ENCODE data around the gene SMAP2. TPM values are rescaled to one million over a fixed set of nuclear protein-coding genes. Genes with fewer than 3 reads are reported as not detected.

The SMAP2 gene
- total RNA-seq, 4 donors from 2014 or later, result 14.9 to 121 (median 47.5) TPM

DNA sequence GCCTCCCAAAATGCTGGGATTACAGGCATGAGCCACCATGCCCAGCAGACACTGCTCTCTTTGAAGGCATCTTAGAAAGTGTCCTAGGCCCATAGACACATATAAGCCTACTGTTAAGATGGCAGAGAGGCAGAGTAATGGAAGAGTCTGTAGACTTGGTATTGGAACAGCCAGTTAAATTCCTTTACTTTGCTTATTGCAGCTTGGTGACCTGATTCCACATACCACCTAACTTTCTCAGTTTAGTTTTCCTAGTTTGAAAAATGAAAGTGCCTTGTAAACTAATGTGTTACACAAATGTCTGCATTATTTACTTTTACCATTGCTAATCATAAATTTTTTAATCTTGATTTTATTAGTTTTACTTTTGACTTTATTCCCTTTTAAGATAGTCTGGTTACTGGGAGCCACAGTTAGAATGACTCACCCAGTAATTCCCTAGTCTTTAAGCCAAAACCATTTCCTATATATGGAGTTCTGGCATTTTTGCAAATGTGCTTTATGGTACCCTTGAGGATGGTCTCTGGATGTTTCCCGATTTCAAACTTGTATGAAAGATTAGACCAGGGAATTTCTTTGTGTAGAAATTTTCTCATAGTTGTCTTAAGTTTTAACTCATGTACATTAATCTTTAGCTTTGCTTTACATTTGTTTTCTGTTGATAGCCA, 6.4 kb downstream of the SMAP2 start:
- in situ Hi-C loops (cut with MboI; ENCODE audit: low sequenced_read_pairs in 4 of 4), result no loop called here
- DNase-seq (no peak), ATAC-seq (no peak)
- H3K36me3 ChIP-seq, result no peaks in the 10 kb centered on the region
- no peaks in the 10 kb centered on the region for H3K27me3 ChIP-seq
- no peak overlapping the region for H3K4me3 ChIP-seq
- no peak for TF ChIP-seq POLR2A (IDR thresholded peaks at IDR 0.05)
- TF ChIP-seq CTCF (IDR thresholded peaks at IDR 0.05 in 4 of 5, conservative IDR thresholded peaks at IDR 0.05 in 1 of 5), result no peak
- H3K27ac ChIP-seq, result peak overlapping the region; percentile 22 to 58 (median 48)
- H3K4me1 ChIP-seq, result peaks cover 14 to 23% of the 10 kb centered on the region in 2 donors
- intact Hi-C loops (cut with DNase I; ENCODE audit: low total_unique reads), result no loop called here
- H3K9me3 ChIP-seq, result no peaks in the 10 kb centered on the region

DNA sequence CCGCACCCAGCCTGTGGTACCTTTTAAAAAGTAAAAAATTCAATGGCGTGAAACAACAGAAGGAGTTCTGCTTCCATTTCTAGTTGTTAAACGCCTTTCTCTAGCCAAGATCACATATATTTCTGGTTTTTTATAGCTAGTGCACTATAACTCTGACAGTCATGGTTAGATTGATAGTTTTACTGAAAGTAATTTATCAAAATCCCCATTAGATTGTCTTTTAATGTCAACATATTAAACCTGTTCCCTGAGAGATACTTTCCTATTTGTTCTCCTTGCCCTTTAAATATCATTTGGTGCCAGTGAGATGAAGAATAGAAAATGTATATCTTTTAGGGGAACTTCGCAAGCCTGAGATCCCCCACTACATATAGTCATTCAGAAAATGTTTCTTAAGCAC, 7.3 kb downstream of the SMAP2 start:
- H3K27ac ChIP-seq, result peak overlapping the region in 3 of 4 donors; percentile 22 to 53 (median 44)
- no peaks in the 10 kb centered on the region for H3K36me3 ChIP-seq
- peaks cover 9 to 22% of the 10 kb centered on the region in 2 donors for H3K4me1 ChIP-seq
- DNase-seq (no peak), ATAC-seq (no peak)
- no peaks in the 10 kb centered on the region for H3K27me3 ChIP-seq
- in situ Hi-C loops (cut with MboI; ENCODE audit: low sequenced_read_pairs in 4 of 4), result no loop called here
- intact Hi-C loops (cut with DNase I; ENCODE audit: low total_unique reads), result no loop called here
- H3K9me3 ChIP-seq, result no peaks in the 10 kb centered on the region
- no peak overlapping the region for H3K4me3 ChIP-seq
- no peak for TF ChIP-seq POLR2A (IDR thresholded peaks at IDR 0.05)
- TF ChIP-seq CTCF (IDR thresholded peaks at IDR 0.05 in 4 of 5, conservative IDR thresholded peaks at IDR 0.05 in 1 of 5), result no peak

GRCh38 chr1:40381268-40382107, 8.0 kb downstream of the SMAP2 start:
- no peaks in the 10 kb centered on the region for H3K36me3 ChIP-seq
- TF ChIP-seq CTCF (IDR thresholded peaks at IDR 0.05 in 4 of 5, conservative IDR thresholded peaks at IDR 0.05 in 1 of 5) (no peak), POLR2A (IDR thresholded peaks at IDR 0.05) (no peak)
- ATAC-seq (no peak), DNase-seq (no peak)
- in situ Hi-C loops (cut with MboI; ENCODE audit: low sequenced_read_pairs in 4 of 4) (no loop called here), intact Hi-C loops (cut with DNase I; ENCODE audit: low total_unique reads) (no loop called here)
- H3K4me1 ChIP-seq, result peaks cover 9 to 29% of the 10 kb centered on the region in 2 donors
- no peaks in the 10 kb centered on the region for H3K9me3 ChIP-seq
- no peak overlapping the region for H3K4me3 ChIP-seq
- H3K27me3 ChIP-seq, result no peaks in the 10 kb centered on the region
- peak overlapping the region in 2 of 4 donors; percentile 44 to 53 for H3K27ac ChIP-seq

DNA sequence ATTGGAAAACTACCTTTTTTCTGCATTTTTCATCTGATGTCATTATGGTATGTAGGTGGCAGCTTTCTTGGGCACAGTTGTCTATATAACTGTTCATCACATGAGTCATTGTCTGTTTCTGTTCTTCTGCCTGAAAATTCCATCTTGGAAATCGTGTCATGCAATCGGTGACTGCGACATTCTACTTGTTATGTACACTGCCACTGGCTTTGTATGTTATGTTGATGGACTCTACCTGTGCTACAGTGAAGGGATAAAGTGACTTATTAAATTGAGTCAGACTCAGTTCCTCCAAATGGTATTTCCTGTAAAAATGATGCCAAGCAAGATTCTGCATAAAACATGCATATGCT, 8.6 kb downstream of the SMAP2 start:
- TF ChIP-seq CTCF (IDR thresholded peaks at IDR 0.05 in 4 of 5, conservative IDR thresholded peaks at IDR 0.05 in 1 of 5) (no peak), POLR2A (IDR thresholded peaks at IDR 0.05) (no peak)
- ATAC-seq (no peak), DNase-seq (no peak)
- in situ Hi-C loops (cut with MboI; ENCODE audit: low sequenced_read_pairs in 4 of 4) (no loop called here), intact Hi-C loops (cut with DNase I; ENCODE audit: low total_unique reads) (no loop called here)
- Histone ChIP-seq H3K27me3 (no peaks in the 10 kb centered on the region), H3K36me3 (no peaks in the 10 kb centered on the region), H3K4me1 (peaks cover 9 to 30% of the 10 kb centered on the region in 2 donors), H3K27ac (peak overlapping the region in 2 of 4 donors; percentile 6 to 12), H3K9me3 (no peaks in the 10 kb centered on the region), H3K4me3 (no peak overlapping the region)

Measured in gastrocnemius medialis (tissue), 4 donors.